GM19025 (cell line): ENCODE results near the gene SCUBE1.

Experiments used
- ATAC-seq: cut with Tn5 transposase; IDR thresholded peaks from one replicate; pipeline ENCODE4 v1.9.1; 2021; ENCODE audit warnings: mild to moderate bottlenecking, low read depth, moderate library complexity; ENCODE audit not compliant: unreplicated experiment

Gene SCUBE1

DNA sequence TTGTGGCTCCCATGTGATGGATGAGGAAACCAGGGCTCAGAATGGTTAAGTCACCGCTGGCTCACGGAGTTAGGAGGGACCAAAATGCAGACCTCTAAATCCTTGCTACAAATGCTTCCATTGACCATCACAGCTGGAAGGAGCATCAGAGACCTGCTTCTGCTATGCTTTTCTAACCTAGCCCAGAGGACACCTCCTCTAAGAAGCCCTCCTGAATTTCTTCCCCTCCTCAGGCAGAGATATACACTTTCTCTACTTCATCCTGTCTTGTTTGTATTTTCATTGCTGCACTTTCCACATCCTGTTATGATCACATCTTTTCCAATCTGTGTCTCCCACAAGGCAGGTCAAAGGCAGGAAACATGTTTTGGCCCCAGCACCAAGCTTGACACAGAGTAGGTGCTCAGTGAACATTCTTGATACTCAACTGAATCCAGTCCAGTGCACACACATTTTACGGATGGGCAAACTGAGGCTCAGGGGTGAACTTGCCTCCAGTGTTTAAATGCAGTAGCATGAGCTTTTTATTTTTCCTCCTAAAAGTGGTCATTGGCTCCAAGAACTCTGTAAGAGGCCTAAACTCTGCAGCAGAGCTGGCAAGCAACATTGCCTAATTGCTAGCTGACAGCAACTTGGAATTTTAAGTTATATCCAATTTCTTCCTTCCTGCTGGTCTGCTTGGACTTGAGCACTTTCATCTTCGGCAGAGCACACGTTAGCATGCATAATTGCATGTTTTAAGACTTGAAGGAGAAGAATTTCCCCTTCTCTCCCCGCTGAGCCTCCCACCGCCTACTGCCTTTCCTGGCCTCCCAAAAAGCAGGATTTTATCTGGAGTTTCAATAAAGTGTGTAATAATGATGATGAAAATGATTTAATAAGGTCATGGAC is 12.7 kb downstream of the SCUBE1 start:
- ATAC-seq: no peak

DNA sequence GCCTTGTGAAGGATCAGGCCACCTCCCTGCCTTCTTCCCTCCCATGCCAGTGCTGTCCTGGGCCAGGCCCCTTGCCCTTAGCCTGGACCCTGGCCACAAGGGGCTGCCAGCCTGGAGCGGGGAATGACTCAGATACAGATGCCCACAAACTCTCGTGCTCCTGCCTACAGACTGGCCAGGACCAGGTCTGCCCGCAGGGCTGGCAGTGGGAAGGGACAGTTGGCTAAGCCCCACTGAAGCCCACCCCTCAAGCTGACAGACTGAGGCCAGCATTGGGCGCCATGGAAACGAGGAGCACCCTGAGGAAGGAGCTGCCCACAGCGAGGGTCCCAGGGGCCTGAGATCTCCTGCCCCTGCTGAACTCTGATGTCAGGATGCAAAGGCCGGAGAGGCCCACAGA is 14.1 kb downstream of the SCUBE1 start:
- no peak for ATAC-seq

DNA sequence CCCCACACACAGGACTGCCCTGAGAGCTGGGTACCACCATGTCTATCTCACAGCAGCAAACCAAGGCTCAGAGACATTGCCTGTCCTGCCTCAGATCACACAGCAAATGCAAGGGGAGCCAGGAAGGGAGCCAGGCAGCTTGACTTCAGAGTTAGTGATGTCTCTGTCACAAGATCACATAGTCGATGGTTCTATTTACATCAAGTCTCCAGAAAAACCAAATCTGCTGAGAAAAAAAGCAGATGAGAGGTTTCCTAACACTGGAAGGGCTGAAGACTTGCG is 16.1 kb downstream of the SCUBE1 start:
- no peak for ATAC-seq

DNA sequence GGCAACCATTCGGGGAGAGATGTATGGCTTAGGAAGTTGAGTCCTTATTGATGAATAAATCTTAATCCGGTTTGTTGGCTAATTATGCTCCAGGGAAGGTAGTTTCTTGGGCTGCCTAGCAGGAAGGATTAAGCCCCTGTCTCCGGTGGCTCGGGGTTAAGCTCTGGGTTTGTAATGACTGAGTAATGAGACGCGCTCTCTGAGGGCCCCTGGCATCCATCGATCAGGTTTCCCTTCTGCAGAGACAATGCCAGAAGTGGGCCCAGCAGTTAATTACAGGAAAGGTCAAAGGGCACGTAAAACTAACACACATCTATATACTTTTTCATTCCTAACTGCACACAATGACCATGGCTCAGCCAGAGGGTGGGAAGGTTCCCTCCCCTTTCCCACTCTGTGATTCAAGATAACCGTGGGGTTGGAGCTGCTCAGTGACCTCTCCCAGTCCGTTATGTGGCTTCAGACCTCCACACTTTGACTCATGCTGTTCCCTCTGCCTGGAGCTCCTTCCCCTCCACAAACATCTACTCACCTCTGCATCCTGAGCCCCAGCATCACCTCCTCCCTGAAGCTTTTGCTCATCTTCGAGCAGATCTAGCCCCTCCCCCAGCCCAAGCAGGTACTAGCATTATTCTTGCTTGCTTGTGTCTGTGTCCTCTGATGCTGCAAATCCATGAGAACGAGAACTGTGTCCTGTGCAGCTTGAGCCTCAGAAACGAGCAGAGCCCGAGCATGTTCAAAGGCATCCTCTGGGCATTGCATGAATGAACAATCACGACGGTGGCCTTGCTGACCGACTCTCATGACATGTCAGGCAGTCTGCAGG is 16.6 kb downstream of the SCUBE1 start:
- ATAC-seq: no peak

DNA sequence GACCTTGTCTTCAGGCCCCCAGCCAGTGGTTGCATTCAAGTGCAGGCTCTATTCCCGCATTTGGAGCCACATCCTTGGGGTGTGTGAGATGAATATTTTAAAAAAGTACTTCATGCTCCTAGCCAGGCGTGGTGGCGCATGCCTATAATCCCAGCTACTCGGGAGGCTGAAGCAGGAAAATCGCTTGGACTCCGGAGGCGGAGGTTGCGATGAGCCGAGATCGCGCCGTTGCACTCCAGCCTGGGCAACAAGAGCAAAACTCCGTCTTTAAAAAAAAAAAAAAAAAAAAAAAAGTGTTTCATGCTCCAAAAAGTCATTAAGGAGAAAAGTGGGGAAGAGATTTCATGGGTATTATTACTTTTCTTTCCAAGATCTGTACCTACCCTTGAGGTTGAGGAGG is 18.0 kb downstream of the SCUBE1 start:
- ATAC-seq: no peak

DNA sequence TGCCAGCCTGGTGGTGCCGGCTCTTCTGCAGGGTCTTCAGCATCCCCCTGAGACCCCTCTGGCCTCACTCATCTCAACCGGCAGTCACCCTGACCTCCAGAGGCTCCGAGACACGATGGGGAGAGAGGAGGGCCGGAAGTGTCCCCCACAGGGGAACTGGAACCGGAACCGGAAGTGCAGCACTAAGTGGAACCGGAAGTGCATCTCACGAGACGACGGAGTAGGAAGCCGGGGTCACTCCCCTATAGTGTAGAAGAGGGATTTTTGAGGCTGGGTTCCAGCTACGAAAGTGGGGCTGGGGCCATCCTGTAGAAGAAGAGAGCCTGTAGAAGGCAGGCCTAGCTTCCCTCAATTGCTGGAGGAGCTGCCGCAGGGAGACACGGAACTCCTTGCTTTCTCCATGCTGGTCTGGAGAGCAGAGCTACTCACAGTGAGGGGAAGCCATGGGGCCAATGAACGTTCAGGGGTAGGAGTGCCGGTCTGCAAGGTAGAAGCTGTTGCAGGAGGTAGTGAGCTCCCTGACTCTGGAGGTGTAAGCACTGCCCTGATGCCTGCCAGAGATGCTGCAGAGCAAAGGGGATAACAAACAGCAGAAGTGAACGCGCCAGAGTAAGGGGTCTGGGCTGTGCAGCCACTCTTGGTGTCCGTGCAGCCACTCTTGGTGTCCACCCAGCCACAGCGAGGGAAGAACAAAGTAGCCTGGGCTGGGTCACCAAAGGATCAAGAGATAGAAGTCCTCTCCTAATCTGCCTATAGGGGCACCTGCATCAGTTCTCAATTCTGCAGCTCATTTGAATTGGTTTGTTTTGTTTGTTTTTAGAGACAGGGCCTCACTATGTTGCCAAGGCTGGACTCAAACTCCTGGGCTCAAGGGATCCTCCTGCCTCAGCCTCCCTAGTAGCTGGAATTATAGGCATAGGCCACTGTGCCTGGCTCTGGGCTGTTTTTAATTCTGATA is 21.9 kb downstream of the SCUBE1 start:
- no peak for ATAC-seq

DNA sequence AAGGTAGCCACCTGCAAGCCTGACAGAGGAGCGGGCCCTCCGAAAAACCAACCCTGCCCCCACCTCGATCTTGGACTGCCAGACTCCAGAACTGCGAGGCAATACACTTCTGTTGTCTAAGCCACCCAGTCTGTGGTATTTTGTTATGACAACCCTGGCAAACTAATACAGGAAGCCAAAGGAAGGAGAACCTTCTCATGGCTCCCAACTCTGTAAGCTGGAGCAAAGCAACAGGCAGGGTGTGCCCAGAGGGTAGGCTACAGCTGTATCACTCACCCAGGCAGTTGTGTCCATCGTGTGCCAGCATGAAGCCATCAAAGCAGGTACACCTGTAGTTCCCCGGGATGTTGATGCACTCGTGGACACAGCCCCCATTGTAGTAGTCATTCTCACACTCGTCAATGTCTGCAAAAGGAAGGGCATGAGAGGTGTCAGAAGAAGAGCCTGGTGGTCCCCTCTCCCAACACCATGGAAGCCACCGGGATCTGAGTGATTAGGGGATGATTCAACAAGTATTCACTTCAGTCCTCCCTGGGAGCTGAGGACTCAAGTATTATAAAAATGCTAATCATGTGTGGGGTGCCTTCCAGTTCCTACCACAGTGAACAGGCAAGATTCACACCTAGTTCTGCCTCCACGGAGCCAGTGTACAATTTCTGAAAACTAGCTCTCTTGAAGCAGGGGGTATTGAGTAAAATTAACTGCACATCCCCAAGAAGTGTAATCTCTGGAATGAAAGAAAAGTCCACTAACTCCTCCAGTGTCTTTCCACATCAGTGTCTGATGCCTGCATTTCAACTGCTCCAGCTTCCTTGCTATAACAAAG is 23.3 kb downstream of the SCUBE1 start:
- no peak for ATAC-seq

DNA sequence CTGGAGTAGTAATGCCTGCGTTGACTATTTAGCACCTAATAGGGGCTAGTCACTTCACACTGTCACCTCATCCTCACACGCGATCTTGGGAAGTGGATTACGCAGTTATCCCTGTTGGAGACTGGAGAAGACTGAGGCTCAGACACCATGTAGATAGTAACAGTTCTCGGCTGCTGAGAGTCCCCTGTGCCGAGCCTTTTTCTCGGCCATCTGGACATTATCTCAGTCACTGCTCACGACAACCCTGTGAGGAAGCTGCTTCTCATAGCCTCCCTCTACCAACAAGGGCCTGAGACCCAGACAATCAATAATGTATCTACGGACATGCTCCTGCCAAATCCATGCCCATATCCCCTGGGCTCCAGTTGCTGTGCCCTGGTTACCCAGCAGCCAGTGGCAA is 25.9 kb downstream of the SCUBE1 start:
- no peak for ATAC-seq

DNA sequence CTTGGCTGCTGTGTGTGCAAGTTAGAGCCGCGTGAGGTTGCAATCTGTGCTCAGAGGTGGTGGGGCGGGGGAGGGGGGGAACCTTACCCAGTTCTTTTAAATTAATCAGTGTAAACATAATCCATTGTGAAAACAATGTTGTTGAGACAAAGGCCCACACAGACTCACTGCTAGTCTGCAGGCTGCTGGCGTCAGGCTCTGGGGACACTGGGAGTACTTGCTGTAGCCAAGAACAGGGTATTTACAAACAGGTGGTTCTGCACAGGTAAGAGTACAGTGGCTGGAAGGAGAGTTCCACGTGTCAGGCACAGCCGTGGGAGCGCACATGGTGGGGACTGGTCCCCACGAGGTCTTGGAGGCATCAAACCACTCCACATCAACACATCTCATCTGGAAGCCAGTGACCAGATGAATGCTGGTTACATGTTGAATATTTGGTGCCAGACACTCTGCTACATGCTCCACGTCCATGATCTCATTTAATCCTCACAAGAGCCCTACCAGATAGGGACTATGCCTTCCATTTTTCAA is 27.4 kb downstream of the SCUBE1 start:
- ATAC-seq: no peak

DNA sequence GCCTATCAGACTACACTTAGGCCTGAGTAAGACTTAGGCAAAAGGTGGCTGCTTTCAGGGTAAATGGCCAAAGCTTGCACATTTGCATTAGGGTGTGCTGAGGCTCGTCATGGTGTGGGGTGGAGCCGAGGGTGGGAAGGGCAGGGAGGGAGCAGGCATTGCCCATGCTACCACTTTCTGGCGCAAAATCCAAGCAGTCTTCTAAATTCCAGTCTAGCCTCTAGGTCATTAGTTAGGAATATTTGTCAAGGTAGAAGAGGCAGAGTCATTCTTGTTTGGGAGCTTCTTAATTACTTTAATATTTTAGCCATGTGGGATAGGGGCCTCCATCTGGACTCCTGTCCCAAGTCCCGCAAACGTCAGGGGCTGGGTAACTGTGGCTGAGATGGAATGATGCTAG is 28.6 kb downstream of the SCUBE1 start:
- ATAC-seq: no peak

DNA sequence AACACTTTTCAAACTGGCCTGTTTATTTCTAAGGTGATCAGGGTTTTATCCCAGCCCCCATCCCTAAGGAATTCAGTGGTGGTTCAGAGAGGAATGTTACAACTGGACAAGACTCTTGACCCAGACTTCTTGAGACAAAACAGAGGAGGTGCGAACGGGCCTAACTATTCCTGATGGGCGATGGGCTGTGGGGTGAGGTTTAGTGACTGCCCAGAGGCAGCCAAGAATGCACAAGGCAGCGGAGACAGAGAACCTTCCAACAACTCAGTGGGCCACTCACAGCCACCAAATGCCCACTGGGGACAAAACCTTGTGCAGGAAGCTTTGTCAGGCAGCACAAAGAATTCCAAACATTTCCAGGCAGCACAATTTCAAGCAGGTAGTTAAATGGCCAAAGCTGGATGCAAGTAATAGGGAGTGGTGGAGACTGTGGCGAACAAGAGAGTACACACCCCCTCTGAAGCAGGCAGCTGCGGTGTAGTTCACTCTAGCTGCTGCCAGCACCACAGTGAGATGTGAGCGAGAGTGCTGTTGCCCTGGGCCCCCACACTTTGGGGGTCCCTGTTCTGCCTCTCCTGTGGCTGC is 29.2 kb downstream of the SCUBE1 start:
- no peak for ATAC-seq

DNA sequence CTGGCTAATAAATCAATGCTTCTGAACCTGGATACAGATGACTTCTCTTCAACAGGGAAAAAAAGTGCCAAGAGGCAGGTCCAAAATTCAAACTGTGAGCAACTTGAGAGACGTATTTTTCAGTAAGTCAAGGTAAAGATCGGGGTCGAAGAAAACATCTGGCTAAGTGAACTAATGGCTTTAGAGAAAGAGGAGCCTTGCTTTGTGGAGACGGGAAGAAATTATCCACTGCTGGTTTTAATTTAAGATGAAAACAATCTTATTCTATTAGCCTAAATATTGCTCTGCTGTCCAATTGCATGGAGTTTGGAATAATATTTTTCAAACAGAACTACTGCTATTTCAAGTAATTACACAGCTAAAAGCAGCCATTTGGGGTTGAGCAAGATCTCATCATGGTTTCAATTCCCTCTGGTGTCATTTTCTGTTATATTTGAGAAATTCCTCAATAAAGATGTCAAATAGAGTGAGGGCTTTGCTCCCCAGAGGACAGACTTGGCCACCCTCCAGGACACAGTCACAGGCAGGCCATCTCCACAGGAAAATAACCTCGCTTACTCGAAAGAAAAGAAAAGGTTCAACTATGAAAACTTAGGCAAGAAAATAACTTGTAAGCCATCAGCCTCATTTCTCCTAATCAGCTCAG is 29.8 kb downstream of the SCUBE1 start:
- ATAC-seq: no peak

DNA sequence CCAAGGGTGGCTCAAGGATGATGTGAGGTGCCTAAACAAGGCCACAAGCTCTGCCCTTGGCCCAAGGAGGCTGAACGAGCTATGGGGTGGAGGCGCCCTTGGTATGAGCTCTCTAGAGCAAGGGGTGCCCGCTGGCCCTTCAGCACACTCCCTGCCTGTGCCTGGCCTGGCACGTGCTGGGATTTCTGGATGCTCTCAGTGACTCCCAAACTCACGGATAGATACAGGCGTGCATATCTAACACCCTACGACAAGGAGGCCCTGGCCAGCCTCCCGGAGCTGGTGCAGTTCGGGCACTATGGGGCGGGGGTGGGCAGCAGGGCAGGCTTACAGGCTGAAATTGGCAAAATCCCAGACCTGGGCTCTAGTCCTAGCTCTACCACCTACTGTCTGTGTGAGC is 30.6 kb downstream of the SCUBE1 start:
- ATAC-seq: no peak

DNA sequence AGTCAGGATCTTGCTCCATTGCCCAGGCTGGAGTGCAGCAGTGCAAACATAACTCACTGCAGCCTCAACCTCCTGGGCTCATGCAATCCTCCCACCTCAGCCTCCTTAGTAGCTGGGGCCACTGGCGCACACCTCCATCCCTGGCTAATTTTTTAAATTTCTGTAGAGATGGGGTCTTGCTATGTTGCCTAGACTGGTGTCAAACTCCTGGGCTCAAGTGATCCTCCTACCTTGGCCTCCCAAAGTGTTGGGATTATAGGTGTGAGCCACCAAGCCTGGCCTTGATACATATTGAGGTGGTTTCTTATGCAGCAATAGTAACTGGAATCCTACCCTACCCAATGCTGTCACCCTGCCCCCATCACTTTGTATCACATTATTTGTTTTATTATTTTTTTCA is 32.4 kb downstream of the SCUBE1 start:
- no peak for ATAC-seq

DNA sequence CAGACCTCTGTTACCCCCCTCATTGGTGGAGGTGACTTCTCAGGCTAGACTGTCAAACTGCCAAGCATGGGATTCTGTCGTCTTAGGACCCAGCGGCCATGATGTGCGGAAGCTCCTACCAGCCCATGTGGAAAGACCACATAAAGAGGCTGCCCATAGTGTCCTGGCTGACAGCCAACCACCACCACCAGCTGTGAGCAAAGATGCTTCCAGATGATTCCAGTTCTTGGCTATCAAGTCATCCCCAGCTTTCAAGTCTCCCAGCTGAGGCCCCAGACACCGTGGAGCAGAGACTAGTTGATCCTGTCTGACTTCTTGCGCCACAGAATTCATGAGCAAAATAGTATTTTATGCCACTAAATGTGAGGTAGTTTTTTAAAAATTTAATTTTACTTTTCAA is 32.9 kb downstream of the SCUBE1 start:
- no peak for ATAC-seq

DNA sequence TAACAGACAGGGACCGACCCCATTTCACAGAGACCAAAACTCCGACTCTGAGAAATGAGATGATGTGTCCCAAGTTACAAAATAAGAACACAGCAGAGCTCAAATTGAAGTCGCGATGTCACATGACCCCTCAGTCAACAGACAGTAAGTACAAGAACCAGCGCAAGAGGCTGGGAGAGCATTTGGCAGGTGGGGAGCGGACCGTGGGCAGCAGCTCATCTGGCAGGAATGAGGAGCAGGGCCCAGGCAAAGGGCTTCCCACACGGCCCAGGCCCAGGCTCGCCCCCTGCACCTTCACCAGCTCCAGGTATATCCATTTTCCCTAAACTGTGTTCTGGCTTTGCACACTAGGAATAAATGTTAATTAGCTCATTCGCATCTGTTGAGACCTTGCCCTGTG is 34.3 kb downstream of the SCUBE1 start:
- ATAC-seq: no peak

DNA sequence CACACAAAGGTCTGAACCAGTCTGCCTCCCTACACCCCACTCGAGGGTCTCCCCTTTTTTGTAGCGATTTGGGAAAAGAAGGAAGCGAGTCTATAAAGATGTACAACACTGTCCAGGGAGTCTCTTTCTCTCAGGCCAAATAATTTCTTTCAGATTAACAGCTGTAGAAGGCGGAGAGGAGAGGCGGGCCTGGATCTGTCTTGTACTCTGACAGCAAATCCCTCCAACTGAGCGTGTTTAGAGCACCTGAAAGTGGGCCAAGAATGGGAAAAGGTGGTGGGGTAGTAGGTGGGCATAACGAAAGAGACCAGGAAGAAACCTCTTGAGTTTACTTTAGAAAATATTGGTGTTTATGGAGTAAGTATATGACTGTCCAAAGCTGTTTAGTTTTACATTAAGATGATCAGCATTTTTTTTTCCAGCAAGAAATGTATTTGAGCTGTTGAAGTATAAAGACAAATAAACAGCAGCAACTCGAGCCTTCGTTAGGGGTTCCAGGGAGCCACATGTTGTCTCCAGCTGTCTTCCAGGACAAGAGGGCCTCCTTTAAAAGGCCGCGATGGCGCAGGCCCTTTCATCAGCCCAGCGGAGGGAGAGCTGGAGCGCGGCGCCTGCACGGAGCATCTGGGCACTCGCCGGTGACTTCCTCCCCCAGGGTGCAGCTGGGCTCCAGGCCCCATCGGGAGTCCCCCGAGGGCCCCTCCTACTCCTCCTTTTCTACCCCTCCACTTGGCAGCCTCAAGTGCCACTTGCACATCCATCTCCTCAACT is 34.9 kb downstream of the SCUBE1 start:
- no peak for ATAC-seq

DNA sequence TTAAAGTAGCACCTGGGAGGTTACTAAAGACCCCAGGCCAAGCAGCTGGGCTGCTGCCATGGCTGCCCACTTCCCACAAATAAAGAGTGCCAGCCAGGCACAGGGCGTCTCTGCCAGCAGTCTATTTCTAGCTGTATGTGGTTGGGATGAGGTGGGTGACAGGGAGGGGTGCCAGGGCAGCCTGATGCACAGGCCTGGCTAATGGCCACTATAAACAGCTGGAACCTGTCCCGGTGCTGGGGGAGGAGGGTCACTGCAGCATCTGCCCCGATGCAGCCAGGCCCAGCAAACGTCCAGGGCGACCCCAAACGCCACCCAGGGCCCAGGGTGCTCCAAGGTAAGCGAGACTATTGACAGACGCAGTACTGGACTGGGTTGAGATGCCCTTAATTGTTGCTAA is 37.4 kb downstream of the SCUBE1 start:
- no peak for ATAC-seq
